ENCODE results near the gene ZNF273.

Gene ZNF273

GRCh38 chr7:64880322-64881297 is 22.5 kb upstream of the ZNF273 start:
- H3K4me3 ChIP-seq (ENCODE audit: low read length): no peak overlapping the region
- TF ChIP-seq CTCF (IDR thresholded peaks at IDR 0.05; ENCODE audit: insufficient read depth, low read depth, low read length, missing control alignments): no peak
- DNase-seq (ENCODE audit: low read depth): no peak

- no peak for DNase-seq (ENCODE audit: low read depth)
- peak overlapping the region; percentile 48 for H3K4me3 ChIP-seq (ENCODE audit: low read length)
- no peak for TF ChIP-seq CTCF (IDR thresholded peaks at IDR 0.05; ENCODE audit: insufficient read depth, low read depth, low read length, missing control alignments)
Measured at GRCh38 chr7:64881461-64882287, 21.4 kb upstream of the ZNF273 start.

GRCh38 chr7:64882341-64883112 is 20.5 kb upstream of the ZNF273 start:
- H3K4me3 ChIP-seq (ENCODE audit: low read length): peak overlapping the region; percentile 48
- TF ChIP-seq CTCF (IDR thresholded peaks at IDR 0.05; ENCODE audit: insufficient read depth, low read depth, low read length, missing control alignments): no peak
- DNase-seq (ENCODE audit: low read depth): peak; percentile 57

GRCh38 chr7:64883113-64883905 is 19.8 kb upstream of the ZNF273 start:
- no peak for TF ChIP-seq CTCF (IDR thresholded peaks at IDR 0.05; ENCODE audit: insufficient read depth, low read depth, low read length, missing control alignments)
- DNase-seq (ENCODE audit: low read depth): no peak
- H3K4me3 ChIP-seq (ENCODE audit: low read length): peak overlapping the region; percentile 48

GRCh38 chr7:64884085-64884912 is 18.8 kb upstream of the ZNF273 start:
- no peak overlapping the region for H3K4me3 ChIP-seq (ENCODE audit: low read length)
- no peak for DNase-seq (ENCODE audit: low read depth)
- TF ChIP-seq CTCF (IDR thresholded peaks at IDR 0.05; ENCODE audit: insufficient read depth, low read depth, low read length, missing control alignments): no peak
